Measurements from ENCODE around the gene SKOR1. TPM values are rescaled to one million over a fixed set of nuclear protein-coding genes. Genes with fewer than 3 reads are reported as not detected.

The SKOR1 gene
- total and polyA plus RNA-seq, 2 of the 8 experiments (the other 6 are each of a cell fraction or from before 2014, with no cell fraction given), result 0.03 to 0.11 TPM

GRCh38 chr15:67857220-67857619, 31.9 kb downstream of the SKOR1 start:
- ChIA-PET CTCF (ENCODE audit: partially characterized antibody) (no interaction called here), POLR2A (ENCODE audit: partially characterized antibody) (interaction anchor here (0.6 kb wide), 1 partner anchor 167 kb away, joined by 3 read pairs; no protein-coding TSS in a partner anchor)
- H2AFZ ChIP-seq (ENCODE audit: low read length), result no peak overlapping the region
- peaks cover 0 to 2% (median 0%) of the 10 kb centered on the region in 4 experiments; a peak in 1 of 7 replicates for H3K27me3 ChIP-seq (replicated peaks in 1 of 4; ENCODE audit: control insufficient read depth in 3 of 4, extremely low read depth in 1 of 4, insufficient read depth in 3 of 4, low read length in 3 of 4)
- H3K18ac ChIP-seq (ENCODE audit: extremely low read depth, low read length), result no peak overlapping the region
- FAIRE-seq (no peak), DNase-seq (ENCODE audit: low read depth in 1 of 2, low spot score in 2 of 2) (no peak)
- peaks cover 6 to 15% (median 9%) of the 10 kb centered on the region in 4 experiments; a peak in 5 of 7 replicates for H3K4me1 ChIP-seq (replicated peaks in 1 of 4; ENCODE audit: control insufficient read depth in 3 of 4, insufficient read depth in 4 of 4, low read length in 3 of 4)
- H3K23me2 ChIP-seq (ENCODE audit: low read depth, low read length), result no peaks in the 10 kb centered on the region
- no peak overlapping the region for H2BK12ac ChIP-seq (ENCODE audit: low read depth, low read length)
- H4K8ac ChIP-seq (ENCODE audit: extremely low read depth, insufficient read depth, low read length), result no peak overlapping the region
- no peak overlapping the region for H2BK120ac ChIP-seq (replicated peaks; ENCODE audit: low read depth, low read length)
- no peak overlapping the region for H3K14ac ChIP-seq (ENCODE audit: insufficient read length)
- no peaks in the 10 kb centered on the region for H3K9me3 ChIP-seq (ENCODE audit: insufficient read depth in 2 of 2, low read depth in 1 of 2, low read length in 1 of 2)
- no peak overlapping the region for H3K9ac ChIP-seq (replicated peaks in 1 of 4; ENCODE audit: extremely low read depth in 1 of 4, low read depth in 3 of 4, low read length in 3 of 4)
- H2BK15ac ChIP-seq (ENCODE audit: low read length), result no peak overlapping the region
- H2BK20ac ChIP-seq (ENCODE audit: low read length), result no peak overlapping the region
- no peak overlapping the region for H2AK5ac ChIP-seq (ENCODE audit: low read depth, low read length)
- H4K5ac ChIP-seq (ENCODE audit: insufficient read length, low read depth, low read length), result no peak overlapping the region
- no peak overlapping the region for H3K56ac ChIP-seq (replicated peaks; ENCODE audit: insufficient read length, low read depth, low read length)
- H2BK5ac ChIP-seq (ENCODE audit: low read depth, low read length), result no peak overlapping the region; the same call in 1 of the 2 replicates
- 97% methylated on average over 3 of the region's 3 CpGs; no CpG with 5 or more reads in 1 of the 2 experiments for WGBS, 2 experiments (ENCODE audit: extremely low coverage in 1 of 2, insufficient coverage in 1 of 2, insufficient read length in 1 of 2, insufficient replicate concordance in 2 of 2, low coverage in 1 of 2, low lambda C conversion rate in 2 of 2, missing lambda C conversion rate in 1 of 2)
- H3K4ac ChIP-seq (replicated peaks; ENCODE audit: insufficient read length, low read depth, low read length), result no peak overlapping the region
- H3K79me1 ChIP-seq (ENCODE audit: low read depth, low read length), result no peaks in the 10 kb centered on the region
- H3K27ac ChIP-seq (ENCODE audit: low read depth, low read length), result no peak overlapping the region
- H3K4me2 ChIP-seq (ENCODE audit: insufficient read depth in 1 of 2, low read depth in 2 of 2, low read length in 2 of 2), result no peak overlapping the region
- H3K4me3 ChIP-seq (ENCODE audit: extremely low read depth in 1 of 4, insufficient read depth in 2 of 4, low read depth in 3 of 4, low read length in 4 of 4), result no peak overlapping the region
- TF ChIP-seq RBBP5 (IDR thresholded peaks at IDR 0.05; ENCODE audit: borderline replicate concordance, low read depth, low read length), result no peak
- no peak for TF ChIP-seq CREB1 (IDR thresholded peaks at IDR 0.05)
- TF ChIP-seq TEAD4 (IDR thresholded peaks at IDR 0.05; ENCODE audit: low read depth, low read length), result no peak
- no peak for TF ChIP-seq GABPA (IDR thresholded peaks at IDR 0.05; ENCODE audit: borderline replicate concordance, insufficient read depth, low read length)
- no peak for TF ChIP-seq E2F6 (IDR thresholded peaks at IDR 0.05)
- no peak for TF ChIP-seq SIX5 (IDR thresholded peaks at IDR 0.05; ENCODE audit: low read depth, low read length)
- TF ChIP-seq SP4 (IDR thresholded peaks at IDR 0.05; ENCODE audit: low read length), result no peak
- TF ChIP-seq USF2 (IDR thresholded peaks at IDR 0.05; ENCODE audit: low read length), result no peak
- TF ChIP-seq POLR2AphosphoS5 (IDR thresholded peaks at IDR 0.05; ENCODE audit: low read depth, low read length), result no peak
- no peak for TF ChIP-seq PHF8 (conservative IDR thresholded peaks at IDR 0.05; ENCODE audit: low read depth, low read length)
- TF ChIP-seq POU5F1 (IDR thresholded peaks at IDR 0.05; ENCODE audit: low read depth, low read length), result no peak
- no peak for TF ChIP-seq FOSL1 (IDR thresholded peaks at IDR 0.05; ENCODE audit: insufficient read depth, low read depth, low read length)
- TF ChIP-seq CTBP2 (IDR thresholded peaks at IDR 0.05; ENCODE audit: borderline replicate concordance, insufficient read depth, insufficient read length, low read length), result no peak
- no peak overlapping the region for H3K23ac ChIP-seq (ENCODE audit: insufficient read length)
- H3K36me3 ChIP-seq (ENCODE audit: control insufficient read depth in 2 of 4, insufficient read depth in 4 of 4, low read length in 3 of 4), result no peaks in the 10 kb centered on the region
- H4K91ac ChIP-seq (replicated peaks; ENCODE audit: insufficient read length, low read length), result no peak overlapping the region
- no peaks in the 10 kb centered on the region for H4K20me1 ChIP-seq (replicated peaks in 1 of 2; ENCODE audit: control insufficient read depth in 1 of 2, insufficient read depth in 2 of 2, low read length in 2 of 2)
- H3K79me2 ChIP-seq (ENCODE audit: control insufficient read depth in 1 of 2, insufficient read depth in 2 of 2, low read length in 2 of 2), result no peaks in the 10 kb centered on the region
